NCI-H2227 (cell line): Measurements from ENCODE around the gene SF1.
A peak's percentile ranks its signal among the peaks of the same experiment; 100 is the strongest.
"Not testable (repeated sequence)": the region's sequence is repeated elsewhere in the genome, so short reads cannot be mapped to it uniquely, and the experiment has no call there.

Experiments
- DNase-seq: peaks from one replicate; lab custom pipeline; 2025; ENCODE audit not compliant: unreplicated experiment; lab: John Stamatoyannopoulos, UW

Gene SF1

GRCh38 chr11:64778473-64779298 is at the start of gene SF1:
SF1 (minus strand) TSS chr11:64778542; CDS start chr11:64778392, 150 bp downstream.
- DNase-seq: peak; percentile 100

GRCh38 chr11:64827451-64827839 is 49.1 kb upstream of the SF1 start:
- DNase-seq: no peak

GRCh38 chr11:64826578-64827450 is 48.5 kb upstream of the SF1 start:
- DNase-seq: no peak

- DNase-seq: no peak
Measured at GRCh38 chr11:64826062-64826461, 47.7 kb upstream of the SF1 start.

GRCh38 chr11:64823568-64824119 is 45.3 kb upstream of the SF1 start:
- no peak for DNase-seq

GRCh38 chr11:64817476-64817875 is 39.1 kb upstream of the SF1 start:
- no peak for DNase-seq

- not testable (repeated sequence) for DNase-seq
Measured at GRCh38 chr11:64815433-64815832, 37.1 kb upstream of the SF1 start.

- DNase-seq: no peak
Measured at GRCh38 chr11:64814712-64815187, 36.4 kb upstream of the SF1 start.

GRCh38 chr11:64813826-64814225 is 35.5 kb upstream of the SF1 start:
- DNase-seq: no peak

- peak; percentile 69 for DNase-seq
Measured at GRCh38 chr11:64810891-64811272, 32.5 kb upstream of the SF1 start.

- DNase-seq: peak; percentile 99
Measured at GRCh38 chr11:64810271-64810890, 32.0 kb upstream of the SF1 start, which contains the start of gene MEN1. MEN1 (minus strand) TSS chr11:64810551; CDS start chr11:64810109, 442 bp downstream.

GRCh38 chr11:64809781-64810241 is 31.5 kb upstream of the SF1 start:
- DNase-seq: peak; percentile 53

- no peak for DNase-seq
Measured at GRCh38 chr11:64805481-64805880, 27.1 kb upstream of the SF1 start.

GRCh38 chr11:64804346-64805210 is 26.2 kb upstream of the SF1 start:
- peak; percentile 33 for DNase-seq

- peak; percentile 59 for DNase-seq
Measured at GRCh38 chr11:64803846-64804345, 25.6 kb upstream of the SF1 start.

- peak; percentile 94 for DNase-seq
Measured at GRCh38 chr11:64803158-64803845, 25.0 kb upstream of the SF1 start, which contains the start of gene MAP4K2. MAP4K2 (minus strand) TSS chr11:64803214; CDS start chr11:64803149, 65 bp downstream.

GRCh38 chr11:64802370-64803157 is 24.2 kb upstream of the SF1 start:
- no peak for DNase-seq
